Body of pancreas (tissue), 4 donors: ENCODE measurements around the gene UBQLN1.

ENCODE experiments used
- CTCF ChIP-seq, 7 experiments: fragments of 450-650 bp in 4 of 7; fragments of 200-600 bp in 3 of 7; sonication (generic) in 3 of 7; IDR thresholded peaks; one replicate each; pipeline ENCODE4 v1.5.1; 2016 to 2019; ENCODE audit warnings: antibody characterized with exemption in 7 of 7
- POLR2A ChIP-seq, 3 donors: fragments of 450-650 bp; IDR thresholded peaks; one replicate each; pipeline ENCODE4 v1.6.1; 2016; ENCODE audit warnings: antibody characterized with exemption in 3 of 3, mild to moderate bottlenecking in 2 of 3

- TF ChIP-seq CTCF (IDR thresholded peaks at IDR 0.05) (no peak), POLR2A (IDR thresholded peaks at IDR 0.05) (no peak)
Observed at GRCh38 chr9:83642793-83643192, 65.0 kb downstream of the UBQLN1 start.
